Activated naive CD4-positive, alpha-beta T cell (primary cell): ENCODE data around the gene PSME2.

ENCODE experiments used
- DNase-seq, 4 experiments: peaks; one replicate each; lab custom pipeline; 2025; lab: John Stamatoyannopoulos, UW

PSME2 gene

DNA sequence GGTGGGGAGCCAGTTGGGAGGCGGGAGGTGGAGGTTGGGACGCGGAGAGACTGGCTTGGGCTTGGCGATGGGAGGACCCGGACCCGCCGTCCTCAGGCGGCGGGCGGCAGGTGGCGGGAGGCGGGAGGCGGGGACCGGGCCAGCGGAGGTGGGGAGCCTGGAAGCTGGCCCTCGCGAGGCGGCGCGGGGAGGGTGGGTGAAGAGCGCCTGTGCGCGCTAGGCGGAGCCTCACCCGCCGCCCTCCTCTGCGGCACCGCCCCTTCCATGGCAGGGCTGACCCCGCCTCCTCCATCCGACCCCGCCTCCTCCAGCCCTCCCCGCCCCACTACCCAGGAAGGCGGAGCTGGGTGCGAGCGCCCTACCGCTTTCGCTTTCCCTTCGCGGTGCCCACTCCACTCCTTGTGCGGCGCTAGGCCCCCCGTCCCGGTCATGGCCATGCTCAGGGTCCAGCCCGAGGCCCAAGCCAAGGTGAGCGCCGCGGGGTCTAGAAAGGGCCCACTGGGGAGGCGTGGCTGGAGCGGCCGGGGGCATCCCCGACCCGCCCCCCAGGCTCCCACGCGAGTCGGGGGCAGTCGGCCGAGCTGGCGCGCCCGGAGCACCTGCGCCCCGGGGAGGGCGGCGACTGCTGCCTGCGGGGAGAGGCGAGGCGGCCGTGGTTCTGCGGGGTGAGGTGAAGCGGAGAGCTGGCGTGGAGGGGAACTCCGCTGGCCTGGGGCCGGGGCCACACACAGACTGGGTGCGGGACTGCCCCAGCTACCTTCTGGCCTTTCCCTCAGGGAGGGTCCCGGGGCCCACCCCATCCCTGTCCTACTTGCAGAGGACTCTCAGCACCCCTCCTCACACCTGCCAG, 10.4 kb downstream of the PSME2 start, which contains the start of gene PSME1:
PSME1 (plus strand) TSS at position 361 of the 850 bp plus-strand sequence; CDS start at position 430, 69 bp downstream.
- DNase-seq = peak; percentile 82 to 95 (median 89)

DNA sequence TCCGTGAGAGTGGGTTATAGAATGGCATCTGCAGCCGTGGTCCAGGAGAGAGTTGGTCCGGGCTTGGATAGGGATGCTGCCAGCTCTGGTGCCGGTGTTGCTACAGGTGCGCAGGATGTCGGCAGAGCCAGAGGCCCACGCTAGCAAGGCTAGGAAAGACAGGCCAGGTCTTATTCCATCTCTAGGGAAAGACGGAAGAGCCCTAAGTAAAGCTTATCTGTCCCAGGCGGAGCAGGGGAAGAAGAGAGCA, 10.9 kb downstream of the PSME2 start:
- no peak for DNase-seq

DNA sequence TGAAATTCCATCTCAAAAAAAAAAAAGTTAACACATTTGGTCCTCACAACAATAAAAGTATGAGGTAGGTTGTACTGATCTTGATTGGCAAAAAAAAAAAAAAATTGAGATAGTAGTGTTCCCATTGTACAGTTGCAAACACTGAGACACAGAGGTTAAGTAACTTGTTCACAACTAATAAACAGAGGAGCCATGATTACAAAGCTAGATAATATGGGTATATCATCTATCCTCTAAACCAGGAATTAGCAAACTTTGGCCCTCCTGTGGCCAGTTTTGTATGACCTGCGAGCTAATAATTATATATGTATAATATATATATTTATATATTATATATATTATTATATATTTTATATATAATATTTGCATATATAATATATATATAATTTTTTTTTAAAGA, 12.7 kb downstream of the PSME2 start:
- DNase-seq = no peak

DNA sequence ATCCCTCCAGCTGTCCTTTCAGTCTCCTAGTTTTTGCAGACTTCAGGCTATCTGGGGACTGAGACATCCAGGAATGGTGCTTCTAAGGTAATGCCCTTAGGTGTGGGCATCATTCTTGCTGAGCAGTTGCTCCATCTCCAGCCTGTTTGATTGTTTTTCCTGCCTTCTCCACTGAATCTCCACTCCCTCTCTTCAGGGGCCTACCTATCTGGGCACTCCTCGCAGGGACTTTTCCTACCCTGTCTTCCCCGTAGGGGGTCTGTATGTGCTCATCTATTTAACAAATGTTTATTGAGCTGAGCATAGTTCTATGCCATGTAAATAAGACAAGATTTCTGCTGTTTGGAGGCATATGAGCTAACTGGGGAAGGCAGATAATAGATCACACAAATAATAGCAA, 13.4 kb downstream of the PSME2 start:
- no peak for DNase-seq

DNA sequence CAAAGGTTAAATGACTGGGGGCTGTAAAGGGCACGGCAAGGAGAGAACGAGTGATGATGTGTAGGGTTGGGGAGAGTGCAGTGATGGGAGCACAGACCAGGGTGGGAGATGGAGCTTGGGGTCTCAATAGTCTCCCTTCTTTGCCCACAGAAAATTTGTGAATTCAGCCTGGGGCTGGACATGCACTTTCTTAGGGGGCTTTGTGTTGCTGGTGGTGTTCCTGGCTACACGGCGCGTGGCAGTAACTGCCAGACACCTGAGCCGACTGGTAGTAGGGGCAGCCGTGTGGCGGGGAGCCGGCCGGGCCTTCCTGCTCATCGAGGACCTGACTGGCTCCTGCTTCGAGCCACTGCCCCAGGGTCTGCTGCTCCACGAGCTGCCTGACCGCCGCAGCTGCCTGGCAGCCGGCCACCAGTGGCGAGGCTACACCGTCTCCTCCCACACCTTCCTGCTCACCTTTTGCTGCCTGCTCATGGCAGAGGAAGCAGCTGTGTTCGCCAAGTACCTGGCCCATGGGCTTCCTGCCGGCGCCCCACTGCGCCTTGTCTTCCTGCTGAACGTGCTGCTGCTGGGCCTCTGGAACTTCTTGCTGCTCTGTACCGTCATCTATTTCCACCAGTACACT, 14.2 kb downstream of the PSME2 start:
- DNase-seq = peak in 1 of 4 experiments; percentile 47

DNA sequence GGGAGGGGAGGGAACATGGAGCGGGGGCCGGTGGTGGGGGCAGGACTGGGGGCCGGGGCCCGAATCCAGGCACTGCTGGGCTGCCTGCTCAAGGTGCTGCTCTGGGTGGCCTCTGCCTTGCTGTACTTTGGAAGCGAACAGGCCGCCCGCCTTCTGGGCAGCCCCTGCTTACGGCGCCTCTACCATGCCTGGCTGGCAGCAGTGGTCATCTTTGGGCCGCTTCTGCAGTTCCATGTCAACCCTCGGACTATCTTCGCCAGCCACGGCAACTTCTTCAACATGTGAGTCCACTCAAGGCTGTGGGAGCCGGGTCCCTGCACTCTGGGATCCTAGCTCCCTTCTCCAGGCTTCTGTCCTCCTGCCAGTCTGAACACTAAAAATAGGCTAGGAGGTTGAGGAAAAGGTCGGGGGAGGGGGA, 14.9 kb downstream of the PSME2 start:
- no peak for DNase-seq

DNA sequence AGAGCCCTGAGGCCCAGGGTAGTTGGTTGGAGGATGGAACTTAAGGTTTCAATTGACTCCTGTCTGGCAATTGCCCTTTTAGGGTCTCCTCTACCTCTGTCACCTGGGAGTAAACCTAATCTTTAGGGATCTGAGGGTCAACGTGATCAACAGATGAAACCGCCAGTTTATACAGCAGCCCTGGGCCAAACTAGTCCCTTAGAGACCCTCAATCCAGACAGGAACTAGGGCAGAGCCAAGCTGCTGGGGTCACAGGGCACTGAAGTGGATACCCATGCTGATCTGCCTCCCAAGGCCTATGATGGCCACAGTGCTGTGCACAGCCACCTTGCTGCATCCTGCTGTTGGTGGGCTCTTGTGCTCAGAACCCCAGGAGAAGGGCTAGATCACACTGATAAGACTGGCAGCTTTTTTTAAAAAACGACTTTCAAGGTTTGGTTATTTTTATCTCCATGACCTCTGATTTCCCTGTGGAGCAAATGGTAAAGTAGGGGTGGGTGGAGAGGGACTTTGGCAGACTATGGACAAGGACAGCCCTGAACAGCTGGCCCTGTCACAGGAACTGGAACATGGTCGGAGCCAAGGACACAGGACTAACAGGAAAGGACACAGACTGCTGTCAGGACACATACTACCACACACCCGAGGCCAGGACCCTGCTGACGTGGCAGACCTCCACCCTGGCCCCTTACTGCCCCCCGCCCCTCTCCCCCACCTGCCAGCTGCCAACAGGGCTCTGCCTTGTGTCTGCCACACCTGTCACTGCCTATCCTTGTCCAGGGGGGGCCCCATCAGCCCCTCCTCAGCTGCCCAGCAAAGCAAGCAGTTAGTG, 15.5 kb downstream of the PSME2 start:
- no peak for DNase-seq

DNA sequence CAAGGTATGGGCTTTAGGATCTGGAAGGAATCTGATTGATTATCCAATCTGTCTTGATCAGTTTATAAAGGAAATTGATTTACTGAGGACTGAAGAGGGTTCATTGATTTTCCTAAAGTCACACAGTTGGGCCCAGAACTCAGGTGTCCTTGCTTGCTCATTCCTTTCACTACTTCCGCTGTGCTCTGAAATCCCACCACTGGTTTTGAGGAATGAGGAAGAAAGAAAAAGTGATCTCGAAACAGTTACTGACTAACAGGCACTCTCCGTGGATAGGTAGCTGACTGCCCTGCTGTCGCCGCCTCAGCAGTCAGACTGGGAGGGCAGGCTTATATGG, 16.1 kb downstream of the PSME2 start, which contains the start of gene FITM1:
FITM1 (plus strand) TSS at position 280 of the 337 bp plus-strand sequence. CDS start 905 bp downstream, outside the sequence.
- DNase-seq = no peak

DNA sequence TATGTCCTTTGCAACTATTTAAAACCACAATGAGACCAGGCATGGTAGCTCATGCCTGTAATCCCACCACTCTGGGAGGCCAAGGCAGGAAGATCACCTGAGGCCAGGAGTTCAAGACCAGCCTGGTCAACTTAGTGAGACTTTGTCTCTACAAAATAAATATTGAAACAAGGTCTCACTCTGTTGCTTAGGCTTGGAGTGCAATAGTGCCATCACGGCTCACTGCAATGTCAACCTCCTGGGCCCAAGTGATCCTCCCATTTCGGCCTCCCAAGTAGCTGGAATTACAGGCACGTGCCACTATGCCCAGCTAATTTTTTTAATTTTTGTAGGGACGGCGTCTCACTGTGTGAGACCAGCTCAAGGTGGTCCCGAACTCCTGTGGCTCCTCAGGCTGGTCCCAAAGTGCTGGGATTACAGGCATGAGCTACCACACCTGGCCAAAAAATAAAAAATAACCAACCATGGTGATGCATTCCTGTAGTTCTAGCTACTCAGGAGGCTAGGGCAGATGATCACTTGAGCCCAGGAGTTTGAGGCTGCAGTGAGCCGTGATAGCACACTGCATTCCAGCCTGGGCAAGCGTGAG, 16.9 kb downstream of the PSME2 start:
- DNase-seq = no peak

DNA sequence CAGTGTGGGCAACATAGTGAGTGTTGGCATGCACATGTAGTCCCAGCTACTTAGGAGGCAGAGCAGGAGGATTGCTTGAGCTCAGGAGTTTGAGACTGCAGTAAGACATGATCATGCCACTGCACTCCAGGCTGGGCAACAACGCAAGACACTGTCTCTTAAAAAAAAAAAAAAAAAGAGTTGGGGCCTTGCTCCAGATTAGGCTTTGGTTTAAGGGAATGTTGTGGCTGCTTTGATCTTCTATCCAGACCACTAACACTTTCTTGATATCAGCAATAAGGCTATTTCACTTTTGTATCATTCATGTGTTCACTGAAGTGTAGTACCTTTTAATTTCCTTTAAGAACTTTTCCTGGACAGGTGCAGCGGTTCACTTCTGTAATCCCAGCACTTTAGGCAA, 18.7 kb downstream of the PSME2 start:
- DNase-seq = no peak

DNA sequence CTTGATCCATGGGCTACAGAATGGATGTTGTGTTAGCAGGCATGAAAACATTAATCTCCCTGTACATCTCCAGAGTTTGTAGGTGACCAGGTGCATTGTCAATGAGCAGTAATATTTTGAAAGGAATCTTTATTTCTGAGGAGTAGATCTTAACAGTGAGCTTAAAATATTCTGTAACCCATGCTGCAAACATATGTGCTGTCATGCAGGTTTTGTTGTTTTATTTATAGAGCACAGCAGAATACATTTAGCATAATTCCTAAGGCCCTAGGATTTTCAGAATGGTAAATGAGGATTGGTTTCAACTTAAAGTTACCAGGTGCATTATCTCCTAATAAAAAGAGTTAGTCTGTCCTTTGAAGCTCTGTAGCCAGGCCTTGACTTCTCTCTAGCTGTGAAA, 19.5 kb downstream of the PSME2 start:
- no peak for DNase-seq

DNA sequence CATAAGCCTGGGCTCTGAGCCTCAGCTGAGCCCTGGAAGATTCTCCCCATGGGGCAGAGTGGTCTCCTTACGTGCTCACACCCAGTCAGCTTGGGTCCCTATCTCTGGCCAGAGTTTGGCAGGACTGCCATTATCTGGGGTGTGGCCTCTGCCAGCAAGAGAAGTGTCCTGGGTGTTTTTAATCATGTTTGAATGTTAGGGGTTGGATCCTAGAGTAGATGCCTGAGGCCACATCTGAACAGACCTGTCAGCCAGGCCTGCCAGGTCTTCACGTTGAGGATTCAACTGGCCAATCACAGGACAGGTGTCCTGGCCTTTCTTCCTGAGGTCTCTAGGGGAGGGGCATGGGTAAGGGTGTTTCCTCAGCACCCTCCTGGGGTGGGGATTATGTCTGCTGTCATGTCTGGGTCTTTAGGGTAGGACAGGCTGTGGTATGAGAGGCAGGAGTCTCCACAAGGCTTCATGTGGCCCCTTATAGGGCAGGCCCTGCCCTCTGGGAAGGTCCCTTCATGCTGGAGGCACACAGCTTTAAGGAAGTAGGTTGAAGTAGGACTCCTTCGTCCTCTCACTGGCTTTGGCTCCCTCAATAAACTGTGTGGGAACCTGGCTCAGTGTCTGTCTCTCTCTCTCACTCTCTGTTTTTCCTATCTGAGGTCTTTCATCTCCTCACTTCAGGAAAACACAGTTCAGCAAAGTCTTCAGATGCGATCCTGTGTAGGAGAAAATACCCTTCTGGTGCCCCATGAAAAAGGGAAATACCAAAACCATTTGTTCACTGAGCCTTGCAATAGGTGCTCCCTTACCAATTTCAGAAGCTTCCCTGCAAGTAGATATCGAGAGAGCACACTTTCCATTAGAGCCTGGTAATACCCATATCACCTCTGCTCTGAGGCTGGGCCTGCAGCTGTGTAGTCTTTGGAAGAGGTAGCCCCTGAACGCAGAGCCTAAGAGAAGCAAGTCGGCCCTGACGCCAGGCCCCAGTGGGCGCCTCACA, 22.7 kb downstream of the PSME2 start:
- no peak for DNase-seq

DNA sequence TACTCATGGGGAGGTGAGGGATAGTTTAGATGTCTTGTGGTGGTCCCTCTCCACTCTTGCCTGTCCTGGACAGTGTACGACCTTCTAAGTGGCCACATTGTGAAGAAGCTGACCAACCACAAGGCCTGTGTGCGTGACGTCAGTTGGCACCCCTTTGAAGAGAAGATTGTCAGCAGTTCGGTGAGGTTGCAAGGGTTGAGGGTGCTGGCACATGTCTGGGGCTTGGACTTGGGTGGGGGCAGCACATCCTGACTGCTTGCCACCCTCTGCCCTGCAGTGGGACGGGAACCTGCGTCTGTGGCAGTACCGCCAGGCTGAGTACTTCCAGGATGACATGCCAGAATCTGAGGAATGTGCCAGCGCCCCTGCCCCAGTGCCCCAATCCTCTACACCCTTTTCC, 23.5 kb downstream of the PSME2 start:
- DNase-seq = no peak

DNA sequence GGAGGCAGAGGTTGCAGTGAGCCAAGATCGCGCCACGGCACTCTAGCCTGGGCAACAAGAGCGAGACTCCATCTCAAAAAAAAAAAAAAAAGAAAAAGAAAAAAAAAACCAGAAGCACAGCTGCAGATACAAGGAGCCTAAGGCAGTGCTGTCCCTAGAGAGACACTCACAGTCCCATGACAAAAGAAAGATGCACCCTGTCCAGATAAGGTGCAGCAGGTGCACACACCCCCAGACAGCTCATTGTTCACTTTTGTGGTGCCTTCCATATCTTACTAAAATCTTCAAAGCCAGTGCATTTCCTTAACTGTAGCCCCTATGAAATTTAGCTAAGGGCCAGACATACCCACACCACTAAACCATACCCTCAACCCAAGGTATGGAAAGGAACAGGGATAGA, 24.0 kb downstream of the PSME2 start:
- DNase-seq = no peak

DNA sequence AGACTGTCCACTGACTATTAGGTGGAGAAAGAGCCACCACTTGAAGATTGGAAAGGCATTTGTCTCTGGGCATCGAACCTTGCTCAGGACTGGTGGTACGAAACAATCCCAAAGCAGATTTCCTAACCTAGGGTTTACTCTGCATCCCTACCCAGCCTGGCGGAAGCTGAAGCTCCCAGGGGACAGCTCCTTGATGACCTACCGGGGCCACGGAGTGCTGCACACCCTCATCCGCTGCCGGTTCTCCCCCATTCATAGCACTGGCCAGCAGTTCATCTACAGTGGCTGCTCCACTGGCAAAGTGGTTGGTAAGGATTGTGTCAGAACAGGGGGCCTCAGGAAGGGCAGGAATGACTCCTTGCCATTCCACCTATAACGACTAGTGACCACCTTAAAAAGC, 25.2 kb downstream of the PSME2 start:
- DNase-seq = no peak

DNA sequence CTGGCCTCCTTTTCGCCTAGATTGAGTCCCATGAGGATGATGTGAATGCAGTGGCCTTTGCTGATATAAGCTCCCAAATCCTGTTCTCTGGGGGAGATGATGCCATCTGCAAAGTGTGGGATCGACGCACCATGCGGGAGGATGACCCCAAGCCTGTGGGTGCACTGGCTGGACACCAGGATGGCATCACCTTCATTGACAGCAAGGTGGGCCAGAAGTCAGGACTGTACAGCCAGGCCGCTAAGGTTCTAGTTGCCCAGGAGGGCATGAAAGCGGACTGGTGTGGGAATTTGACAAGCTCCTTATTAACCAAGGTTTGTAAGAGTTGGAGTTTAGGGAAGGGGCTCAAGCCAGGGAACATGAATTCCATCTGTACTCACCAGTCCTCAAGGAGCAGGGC, 26.7 kb downstream of the PSME2 start:
- DNase-seq = no peak

DNA sequence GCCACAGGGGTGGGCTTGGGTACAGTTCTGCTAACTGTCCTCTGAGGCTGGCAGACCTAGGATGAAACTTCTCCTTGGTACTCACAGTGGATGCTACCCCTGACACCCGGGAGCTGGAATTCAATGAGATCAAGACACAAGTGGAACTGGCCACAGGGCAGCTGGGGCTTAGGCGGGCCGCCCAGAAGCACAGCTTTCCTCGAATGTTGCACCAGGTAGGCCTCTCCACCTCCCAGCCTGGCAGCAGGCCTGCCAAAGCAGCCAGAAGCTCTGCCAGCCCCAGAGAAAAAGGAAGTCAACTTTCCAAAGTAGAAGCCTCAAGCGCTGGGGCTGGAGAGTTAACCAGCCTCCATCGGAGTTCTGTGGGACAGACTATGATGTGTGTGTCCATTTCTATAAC, 29.2 kb downstream of the PSME2 start:
- no peak for DNase-seq

DNA sequence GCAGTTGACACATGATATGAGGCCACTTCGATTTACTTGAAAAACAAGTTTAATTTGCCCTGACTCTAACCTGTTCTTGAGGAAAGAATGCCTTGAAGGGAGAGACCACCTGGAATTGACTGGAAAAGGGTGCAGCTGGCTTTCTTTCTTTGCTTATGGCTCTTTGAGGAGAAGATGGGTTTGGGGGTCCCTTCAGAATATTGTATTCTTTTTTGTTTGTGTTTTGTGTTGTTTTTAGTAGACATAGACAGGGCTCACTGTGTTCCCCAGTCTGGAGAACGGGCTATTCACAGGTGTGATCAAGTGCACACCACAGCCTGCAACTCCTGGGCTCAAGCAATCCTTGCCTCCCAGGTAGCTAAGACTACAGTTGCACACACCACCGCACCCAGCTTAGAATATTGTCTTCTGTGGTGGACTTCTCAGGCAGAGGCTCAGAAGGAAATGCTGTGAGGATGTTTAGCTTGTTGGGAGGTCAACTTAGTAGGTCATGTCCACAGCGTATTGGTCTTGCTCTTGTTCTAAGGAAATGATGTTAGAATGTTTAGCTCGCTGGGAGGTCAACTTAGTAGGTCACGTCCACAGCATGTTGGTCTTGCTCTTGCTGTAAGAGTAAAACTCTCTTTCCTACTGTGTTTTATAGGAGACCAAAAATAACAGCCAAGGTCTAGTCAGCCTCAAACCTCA, 30.1 kb downstream of the PSME2 start:
- no peak for DNase-seq

DNA sequence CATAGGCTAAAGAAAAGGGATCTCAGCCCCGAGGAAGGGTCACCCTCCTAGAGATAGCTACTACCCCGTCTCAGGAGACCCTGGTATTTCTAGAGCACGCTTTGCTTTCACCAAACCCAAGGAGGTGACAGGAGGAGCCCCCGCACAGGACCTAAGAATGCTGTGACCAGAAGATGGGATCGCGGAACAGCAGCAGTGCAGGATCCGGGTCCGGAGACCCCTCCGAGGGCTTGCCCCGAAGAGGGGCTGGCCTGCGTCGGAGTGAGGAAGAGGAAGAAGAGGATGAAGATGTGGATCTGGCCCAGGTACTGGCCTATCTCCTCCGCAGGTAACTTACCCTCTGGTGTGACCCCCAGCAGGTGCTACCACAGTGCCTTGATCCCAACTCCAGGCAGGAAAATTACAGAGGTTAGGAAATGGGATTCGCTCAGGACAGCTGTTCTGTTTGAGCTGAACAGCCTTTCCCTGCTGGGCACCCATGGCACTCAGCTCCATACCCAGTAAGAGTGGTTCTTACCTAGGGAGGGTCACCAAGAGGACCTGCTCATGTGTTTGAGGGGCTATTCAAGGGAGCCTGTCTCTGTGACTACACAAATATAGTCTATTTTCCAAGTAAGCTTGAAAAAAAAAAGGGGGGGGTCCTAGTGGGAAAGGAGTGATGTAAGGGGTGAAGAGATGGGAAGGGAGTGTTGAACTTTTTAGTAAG, 30.8 kb downstream of the PSME2 start:
- DNase-seq = no peak
